Neural progenitor cell (in vitro differentiated cells): ENCODE data around the gene LRPAP1. TPM values are rescaled to one million over a fixed set of nuclear protein-coding genes. Genes with fewer than 3 reads are reported as not detected.

ENCODE experiments used
- DNase-seq: peaks from one replicate; pipeline ENCODE4 v3.0.0-alpha.2; 2016; ENCODE audit warnings: low spot score
- H2AFZ ChIP-seq: fragments of 200-600 bp; sonication (generic); replicated peaks from 2 replicates; pipeline ENCODE4 v1.6.1; 2016; ENCODE audit warnings: antibody characterized with exemption
- H3F3A ChIP-seq: fragments of 200-600 bp; sonication (generic); 2 replicates; pipeline ENCODE4 v1.6.1; 2016; ENCODE audit warnings: antibody characterized with exemption, low read depth
- H3K27ac ChIP-seq: fragments of 200-600 bp; sonication (generic); 2 replicates; pipeline ENCODE4 v1.5.1; 2016; ENCODE audit warnings: mild to moderate bottlenecking
- H3K27me3 ChIP-seq: fragments of 200-600 bp; sonication (generic); 2 replicates; pipeline ENCODE4 v1.6.1; 2016; ENCODE audit warnings: mild to moderate bottlenecking, moderate library complexity
- H3K36me3 ChIP-seq: fragments of 200-600 bp; sonication (generic); 2 replicates; pipeline ENCODE4 v1.5.1; 2016
- H3K4me1 ChIP-seq: fragments of 200-600 bp; sonication (generic); 2 replicates; pipeline ENCODE4 v1.6.1; 2016; ENCODE audit warnings: mixed run types
- H3K4me2 ChIP-seq: fragments of 200-600 bp; sonication (generic); 2 replicates; pipeline ENCODE4 v1.6.1; 2016
- H3K4me3 ChIP-seq: fragments of 200-600 bp; sonication (generic); 2 replicates; pipeline ENCODE4 v1.5.1; 2016
- H3K79me2 ChIP-seq: fragments of 200-600 bp; sonication (generic); 2 replicates; pipeline ENCODE4 v1.6.1; 2016; ENCODE audit warnings: low read depth
- H3K9ac ChIP-seq: fragments of 200-600 bp; sonication (generic); 2 replicates; pipeline ENCODE4 v1.6.1; 2016
- H3K9me3 ChIP-seq: fragments of 200-600 bp; sonication (generic); 2 replicates; pipeline ENCODE4 v1.5.1; 2016; ENCODE audit warnings: low read depth
- H4K20me1 ChIP-seq: fragments of 200-600 bp; sonication (generic); 2 replicates; pipeline ENCODE4 v1.6.1; 2016; ENCODE audit warnings: low read depth
- H3K27ac Mint-ChIP-seq: 3 replicates; pipeline ENCODE4 v1.8.0; 2021; ENCODE audit warnings: mixed read lengths
- H3K27me3 Mint-ChIP-seq: 2 replicates; pipeline ENCODE4 v1.8.0; 2022; ENCODE audit warnings: low read depth, mild to moderate bottlenecking, inconsistent platforms, moderate library complexity, mixed read lengths; ENCODE audit not compliant: insufficient read depth
- H3K36me3 Mint-ChIP-seq: 3 replicates; pipeline ENCODE4 v1.8.0; 2021; ENCODE audit warnings: mixed read lengths
- H3K4me1 Mint-ChIP-seq: 3 replicates; pipeline ENCODE4 v1.8.0; 2021; ENCODE audit warnings: mixed read lengths
- H3K4me3 Mint-ChIP-seq: 3 replicates; pipeline ENCODE4 v1.8.0; 2021; ENCODE audit warnings: mild to moderate bottlenecking, moderate library complexity, mixed read lengths
- H3K9me3 Mint-ChIP-seq: 3 replicates; pipeline ENCODE4 v1.8.0; 2020; ENCODE audit warnings: mixed read lengths
- EZH2 ChIP-seq: fragments of 200-600 bp; sonication (generic); IDR thresholded peaks from 2 replicates; pipeline ENCODE4 v1.6.1; 2017; ENCODE audit warnings: antibody characterized with exemption, mild to moderate bottlenecking, moderate library complexity
- EZH2phosphoT487 ChIP-seq: fragments of 200-600 bp; sonication (generic); IDR thresholded peaks from 2 replicates; pipeline ENCODE4 v1.6.1; 2017; ENCODE audit warnings: antibody characterized with exemption
- total RNA-seq: library from RNA; depleted of rRNA; stranded (reverse); fragments of >200 nt; gene quantifications from 2 replicates; pipeline ENCODE4 v1.2.3, GENCODE V29; 2015; ENCODE audit warnings: low replicate concordance
- TF ChIP-seq, protein P1 (sequence below): fragments of 200-600 bp; sonication (generic); IDR thresholded peaks from 2 replicates; pipeline ENCODE4 v1.5.1; 2017; ENCODE audit warnings: antibody characterized with exemption, mild to moderate bottlenecking

Gene LRPAP1
- total RNA-seq, 1 donor from 2014 or later: 48.3 TPM

- Histone ChIP-seq H3K4me1 (no peaks in the 10 kb centered on the region), H2AFZ (no peak overlapping the region), H3K27ac (no peak overlapping the region), H3K27me3 (no peaks in the 10 kb centered on the region), H3F3A (no peaks in the 10 kb centered on the region), H3K4me3 (no peak overlapping the region), H3K79me2 (no peaks in the 10 kb centered on the region), H3K9me3 (no peaks in the 10 kb centered on the region), H4K20me1 (peaks cover 95% of the 10 kb centered on the region), H3K9ac (no peak overlapping the region), H3K36me3 (no peaks in the 10 kb centered on the region), H3K4me2 (no peak overlapping the region)
- Mint-ChIP-seq H3K27me3 (no peaks in the 10 kb centered on the region), H3K4me3 (no peak overlapping the region), H3K27ac (no peak overlapping the region), H3K4me1 (peaks cover 5% of the 10 kb centered on the region), H3K9me3 (no peaks in the 10 kb centered on the region), H3K36me3 (peaks cover 5% of the 10 kb centered on the region)
- DNase-seq: no peak
- TF ChIP-seq EZH2phosphoT487 (no peak), EZH2 (no peak)
- TF ChIP-seq, protein P1, sequence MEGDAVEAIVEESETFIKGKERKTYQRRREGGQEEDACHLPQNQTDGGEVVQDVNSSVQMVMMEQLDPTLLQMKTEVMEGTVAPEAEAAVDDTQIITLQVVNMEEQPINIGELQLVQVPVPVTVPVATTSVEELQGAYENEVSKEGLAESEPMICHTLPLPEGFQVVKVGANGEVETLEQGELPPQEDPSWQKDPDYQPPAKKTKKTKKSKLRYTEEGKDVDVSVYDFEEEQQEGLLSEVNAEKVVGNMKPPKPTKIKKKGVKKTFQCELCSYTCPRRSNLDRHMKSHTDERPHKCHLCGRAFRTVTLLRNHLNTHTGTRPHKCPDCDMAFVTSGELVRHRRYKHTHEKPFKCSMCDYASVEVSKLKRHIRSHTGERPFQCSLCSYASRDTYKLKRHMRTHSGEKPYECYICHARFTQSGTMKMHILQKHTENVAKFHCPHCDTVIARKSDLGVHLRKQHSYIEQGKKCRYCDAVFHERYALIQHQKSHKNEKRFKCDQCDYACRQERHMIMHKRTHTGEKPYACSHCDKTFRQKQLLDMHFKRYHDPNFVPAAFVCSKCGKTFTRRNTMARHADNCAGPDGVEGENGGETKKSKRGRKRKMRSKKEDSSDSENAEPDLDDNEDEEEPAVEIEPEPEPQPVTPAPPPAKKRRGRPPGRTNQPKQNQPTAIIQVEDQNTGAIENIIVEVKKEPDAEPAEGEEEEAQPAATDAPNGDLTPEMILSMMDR: no peak
These were observed 30.9 kb downstream of the LRPAP1 start for GRCh38 chr4:3501126-3501824.

DNA sequence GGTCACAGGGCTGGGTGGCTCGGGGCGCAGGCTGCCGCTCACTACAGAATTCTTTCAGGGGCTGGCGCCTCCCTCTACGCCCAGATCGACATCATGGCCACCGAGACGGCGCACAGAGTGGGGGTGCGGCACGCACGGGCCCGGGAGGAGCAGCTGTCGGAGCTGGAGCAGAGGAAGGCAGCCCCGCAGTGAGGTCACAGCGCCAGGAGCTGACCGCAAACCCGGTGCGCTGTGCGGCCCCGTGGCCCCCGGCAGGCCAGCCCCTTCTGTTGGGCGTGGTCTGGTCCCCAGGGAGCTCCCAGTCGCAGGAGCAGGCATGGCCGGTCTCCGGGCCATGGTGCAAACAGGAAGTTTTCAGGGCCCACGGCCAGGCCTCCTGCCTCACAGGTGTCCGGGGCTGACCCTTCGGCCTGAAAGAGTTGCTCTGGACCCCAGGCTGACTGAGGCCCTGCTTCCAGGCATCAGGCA is 31.6 kb downstream of the LRPAP1 start:
- Mint-ChIP-seq H3K36me3 (peaks cover 5% of the 10 kb centered on the region), H3K9me3 (no peaks in the 10 kb centered on the region), H3K27ac (no peak overlapping the region), H3K4me3 (no peak overlapping the region), H3K4me1 (peaks cover 5% of the 10 kb centered on the region), H3K27me3 (no peaks in the 10 kb centered on the region)
- Histone ChIP-seq H3K9ac (no peak overlapping the region), H3F3A (no peaks in the 10 kb centered on the region), H3K4me1 (no peaks in the 10 kb centered on the region), H3K4me3 (no peak overlapping the region), H3K4me2 (no peak overlapping the region), H3K27ac (no peak overlapping the region), H4K20me1 (peaks cover 95% of the 10 kb centered on the region), H2AFZ (no peak overlapping the region), H3K36me3 (no peaks in the 10 kb centered on the region), H3K9me3 (no peaks in the 10 kb centered on the region), H3K27me3 (peaks cover 4% of the 10 kb centered on the region), H3K79me2 (no peaks in the 10 kb centered on the region)
- TF ChIP-seq EZH2phosphoT487: no peak
- TF ChIP-seq, protein P1: no peak
- TF ChIP-seq EZH2: no peak
- DNase-seq: no peak

- peaks cover 5% of the 10 kb centered on the region for H3K36me3 Mint-ChIP-seq
- peaks cover 1% of the 10 kb centered on the region for H3K27me3 Mint-ChIP-seq
- H3K79me2 ChIP-seq: no peaks in the 10 kb centered on the region
- H3K4me3 Mint-ChIP-seq: no peak overlapping the region
- H3K9me3 ChIP-seq: no peaks in the 10 kb centered on the region
- H4K20me1 ChIP-seq: peaks cover 94% of the 10 kb centered on the region
- no peaks in the 10 kb centered on the region for H3K9me3 Mint-ChIP-seq
- H3K36me3 ChIP-seq: no peaks in the 10 kb centered on the region
- H3K4me1 Mint-ChIP-seq: peaks cover 7% of the 10 kb centered on the region
- H3K4me3 ChIP-seq: no peak overlapping the region
- H3K4me2 ChIP-seq: no peak overlapping the region
- no peak overlapping the region for H3K27ac Mint-ChIP-seq
- H3F3A ChIP-seq: peaks cover 2% of the 10 kb centered on the region
- no peak overlapping the region for H3K27ac ChIP-seq
- peaks cover 10% of the 10 kb centered on the region for H3K27me3 ChIP-seq
- no peak overlapping the region for H2AFZ ChIP-seq
- no peak for TF ChIP-seq EZH2
- no peak for DNase-seq
- no peaks in the 10 kb centered on the region for H3K4me1 ChIP-seq
- H3K9ac ChIP-seq: no peak overlapping the region
These were observed 32.1 kb downstream of the LRPAP1 start for GRCh38 chr4:3500111-3500510.

DNA sequence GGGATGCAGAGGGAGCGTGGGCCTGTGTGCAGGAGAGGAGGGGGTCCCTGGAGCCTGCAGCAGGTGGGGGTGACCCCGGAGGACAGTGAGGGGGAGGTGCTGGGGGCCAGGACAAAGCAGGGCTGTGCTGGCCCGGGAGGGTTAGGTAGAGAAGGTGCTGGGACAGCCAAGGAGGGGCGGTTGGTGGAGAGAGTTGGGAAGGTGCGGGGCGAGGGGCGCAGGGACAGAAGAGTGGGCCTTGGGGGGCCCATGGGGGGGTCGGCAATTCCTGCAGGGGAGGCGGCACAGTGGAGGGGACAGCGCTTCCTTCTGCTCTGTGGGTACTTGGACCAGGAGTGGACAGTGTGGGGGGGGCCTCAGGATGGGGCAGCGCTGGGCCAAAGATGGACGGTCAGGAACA is 32.5 kb downstream of the LRPAP1 start:
- H3K36me3 Mint-ChIP-seq: peaks cover 5% of the 10 kb centered on the region
- no peaks in the 10 kb centered on the region for H3K9me3 ChIP-seq
- H4K20me1 ChIP-seq: peaks cover 93% of the 10 kb centered on the region
- H3K9ac ChIP-seq: no peak overlapping the region
- no peak overlapping the region for H3K4me3 Mint-ChIP-seq
- H3F3A ChIP-seq: peaks cover 5% of the 10 kb centered on the region
- H3K9me3 Mint-ChIP-seq: no peaks in the 10 kb centered on the region
- peaks cover 9% of the 10 kb centered on the region for H3K4me1 Mint-ChIP-seq
- peaks cover under 1% of the 10 kb centered on the region for H3K4me1 ChIP-seq
- peaks cover 3% of the 10 kb centered on the region for H3K27me3 Mint-ChIP-seq
- no peak for DNase-seq
- no peaks in the 10 kb centered on the region for H3K79me2 ChIP-seq
- H3K4me2 ChIP-seq: no peak overlapping the region
- no peak overlapping the region for H3K27ac Mint-ChIP-seq
- H3K36me3 ChIP-seq: no peaks in the 10 kb centered on the region
- H3K27me3 ChIP-seq: peaks cover 14% of the 10 kb centered on the region
- TF ChIP-seq, protein P1: no peak
- TF ChIP-seq EZH2 (no peak), EZH2phosphoT487 (no peak)
- H3K27ac ChIP-seq: no peak overlapping the region
- H3K4me3 ChIP-seq: no peak overlapping the region
- no peak overlapping the region for H2AFZ ChIP-seq
